Kidney epithelial cell (primary cell): ENCODE results near the gene ERFE. TPM values are rescaled to one million over a fixed set of nuclear protein-coding genes. Genes with fewer than 3 reads are reported as not detected.
"Not testable (repeated sequence)": the region's sequence is repeated elsewhere in the genome, so short reads cannot be mapped to it uniquely, and the experiment has no call there.

Experiments used
- DNase-seq: peaks from one replicate; pipeline ENCODE4 v3.0.0-alpha.2; 2010; ENCODE audit warnings: low read depth
- H3K27me3 ChIP-seq: 2 replicates; pipeline ENCODE4 v1.6.0; 2011; ENCODE audit warnings: low read length; ENCODE audit not compliant: control insufficient read depth, insufficient read depth
- H3K36me3 ChIP-seq: 2 replicates; pipeline ENCODE4 v1.5.1; 2011; ENCODE audit warnings: low read length; ENCODE audit not compliant: control insufficient read depth, insufficient read depth
- H3K4me3 ChIP-seq: 2 replicates; pipeline ENCODE4 v1.5.1; 2011; ENCODE audit warnings: low read depth, mild to moderate bottlenecking, control low read depth, low read length
- total RNA-seq: library from RNA; depleted of rRNA; stranded (reverse); fragments of >200 nt; gene quantifications from 2 replicates; pipeline ENCODE4 v1.2.3, GENCODE V29; 2015
- TF ChIP-seq, protein P1 (sequence below): IDR thresholded peaks from 2 replicates; pipeline ENCODE4 v1.5.1; 2011; ENCODE audit warnings: mild to moderate bottlenecking, moderate library complexity, low read length, control low read depth, inconsistent platforms; ENCODE audit not compliant: insufficient read depth, poor library complexity, severe bottlenecking

Gene ERFE
- total RNA-seq, 1 donor from 2014 or later: 106 TPM

DNA sequence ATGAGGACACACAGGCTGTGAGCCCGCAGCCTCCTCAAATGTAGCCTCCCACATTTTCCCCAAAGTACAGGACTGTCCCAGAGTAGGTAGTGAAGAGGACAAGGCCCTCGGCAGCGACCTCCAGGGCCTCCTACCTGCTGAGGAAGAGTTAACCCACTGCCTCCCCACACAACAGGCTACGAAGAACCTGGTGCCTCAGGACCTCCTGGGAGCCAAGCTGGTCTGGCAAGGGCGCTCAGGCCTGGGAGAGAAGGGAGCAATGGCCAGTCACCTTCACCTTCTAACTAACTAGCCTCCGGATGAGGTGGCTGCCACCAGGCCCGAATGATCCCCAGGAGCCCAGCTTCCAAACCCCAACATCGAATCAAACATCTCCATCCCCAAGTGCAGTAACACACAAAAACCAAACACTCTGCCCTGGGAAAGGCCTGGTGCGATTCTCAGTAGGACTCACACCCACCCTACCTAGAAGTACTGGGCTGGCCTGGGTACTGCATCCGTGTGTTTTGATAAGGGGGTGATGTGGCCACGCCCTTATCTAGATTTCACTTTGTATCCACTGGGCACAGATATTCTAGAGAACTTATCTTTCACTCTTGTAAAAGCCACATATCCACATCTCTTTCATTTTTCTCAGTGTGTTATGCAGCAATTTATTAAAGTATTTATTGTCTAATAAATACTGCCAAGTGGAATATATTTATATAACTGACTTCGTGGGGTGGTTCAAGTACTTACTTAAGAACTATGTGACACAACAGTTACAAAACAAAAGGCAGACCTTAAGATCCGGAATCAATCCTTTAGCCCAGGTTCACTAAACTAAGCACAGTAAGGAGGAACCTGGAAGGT, 9.7 kb downstream of the ERFE start:
- DNase-seq: no peak
- no peak overlapping the region for H3K4me3 ChIP-seq
- no peaks in the 10 kb centered on the region for H3K36me3 ChIP-seq
- H3K27me3 ChIP-seq: no peaks in the 10 kb centered on the region
- TF ChIP-seq, protein P1, sequence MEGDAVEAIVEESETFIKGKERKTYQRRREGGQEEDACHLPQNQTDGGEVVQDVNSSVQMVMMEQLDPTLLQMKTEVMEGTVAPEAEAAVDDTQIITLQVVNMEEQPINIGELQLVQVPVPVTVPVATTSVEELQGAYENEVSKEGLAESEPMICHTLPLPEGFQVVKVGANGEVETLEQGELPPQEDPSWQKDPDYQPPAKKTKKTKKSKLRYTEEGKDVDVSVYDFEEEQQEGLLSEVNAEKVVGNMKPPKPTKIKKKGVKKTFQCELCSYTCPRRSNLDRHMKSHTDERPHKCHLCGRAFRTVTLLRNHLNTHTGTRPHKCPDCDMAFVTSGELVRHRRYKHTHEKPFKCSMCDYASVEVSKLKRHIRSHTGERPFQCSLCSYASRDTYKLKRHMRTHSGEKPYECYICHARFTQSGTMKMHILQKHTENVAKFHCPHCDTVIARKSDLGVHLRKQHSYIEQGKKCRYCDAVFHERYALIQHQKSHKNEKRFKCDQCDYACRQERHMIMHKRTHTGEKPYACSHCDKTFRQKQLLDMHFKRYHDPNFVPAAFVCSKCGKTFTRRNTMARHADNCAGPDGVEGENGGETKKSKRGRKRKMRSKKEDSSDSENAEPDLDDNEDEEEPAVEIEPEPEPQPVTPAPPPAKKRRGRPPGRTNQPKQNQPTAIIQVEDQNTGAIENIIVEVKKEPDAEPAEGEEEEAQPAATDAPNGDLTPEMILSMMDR: no peak

- no peaks in the 10 kb centered on the region for H3K27me3 ChIP-seq
- DNase-seq: peak; percentile 64
- peaks cover under 1% of the 10 kb centered on the region for H3K36me3 ChIP-seq
- no peak overlapping the region for H3K4me3 ChIP-seq
- TF ChIP-seq, protein P1: no peak
Measured at GRCh38 chr2:238169048-238169707, 10.4 kb downstream of the ERFE start.

- DNase-seq: peak; percentile 97
- TF ChIP-seq, protein P1: no peak
- Histone ChIP-seq H3K4me3 (no peak overlapping the region), H3K27me3 (no peaks in the 10 kb centered on the region), H3K36me3 (peaks cover 1% of the 10 kb centered on the region)
Measured at GRCh38 chr2:238169708-238170251, 11.0 kb downstream of the ERFE start.

GRCh38 chr2:238170386-238171071, 11.8 kb downstream of the ERFE start:
- Histone ChIP-seq H3K4me3 (no peak overlapping the region), H3K36me3 (peaks cover 1% of the 10 kb centered on the region), H3K27me3 (no peaks in the 10 kb centered on the region)
- no peak for DNase-seq
- TF ChIP-seq, protein P1: no peak

DNA sequence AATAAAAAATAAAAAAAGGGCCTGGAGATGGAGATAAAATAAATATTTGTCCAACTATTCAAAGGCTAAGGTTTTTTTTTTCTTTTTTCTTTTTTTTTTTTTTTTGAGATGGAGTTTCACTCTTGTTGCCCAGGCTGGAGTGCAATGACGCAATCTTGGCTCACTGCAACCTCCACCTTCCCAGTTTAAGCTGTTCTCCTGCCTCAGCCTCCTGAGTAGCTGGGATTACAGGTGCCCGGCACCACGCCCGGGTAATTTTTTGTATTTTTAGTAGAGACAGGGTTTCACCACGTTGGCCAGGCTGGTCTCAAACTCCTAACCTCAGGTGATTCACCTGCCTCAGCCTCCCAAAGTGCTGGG, 12.3 kb downstream of the ERFE start:
- not testable (repeated sequence) for DNase-seq, H3K36me3 ChIP-seq, H3K27me3 ChIP-seq

GRCh38 chr2:238171575-238172187, 12.9 kb downstream of the ERFE start:
- H3K4me3 ChIP-seq: no peak overlapping the region
- peaks cover 1% of the 10 kb centered on the region for H3K36me3 ChIP-seq
- no peak for DNase-seq
- TF ChIP-seq, protein P1: no peak
- no peaks in the 10 kb centered on the region for H3K27me3 ChIP-seq

More for the DNA sequence above, 12.3 kb downstream of the ERFE start:
- not testable (repeated sequence) for H3K4me3 ChIP-seq
